GM21367 (cell line): ENCODE measurements around the gene RGS4.
"Not testable (repeated sequence)": the region's sequence is repeated elsewhere in the genome, so short reads cannot be mapped to it uniquely, and the experiment has no call there.

ENCODE experiments used
- ATAC-seq: cut with Tn5 transposase; IDR thresholded peaks from one replicate; pipeline ENCODE4 v1.9.1; 2021; ENCODE audit not compliant: unreplicated experiment

Gene RGS4

GRCh38 chr1:163066686-163067085 is 2.5 kb upstream of the RGS4 start:
- no peak for ATAC-seq

- no peak for ATAC-seq
These were observed 445 bp upstream of the RGS4 start for GRCh38 chr1:163068716-163069115.

- ATAC-seq = no peak
These were observed 605 bp downstream of the RGS4 start for GRCh38 chr1:163069655-163070277.

- no peak for ATAC-seq
These were observed 2.5 kb downstream of the RGS4 start for GRCh38 chr1:163071405-163072255.

GRCh38 chr1:163072658-163073057 is 3.5 kb downstream of the RGS4 start:
- no peak for ATAC-seq

- no peak for ATAC-seq
These were observed 4.8 kb downstream of the RGS4 start for GRCh38 chr1:163074004-163074403.

GRCh38 chr1:163074716-163075284 is 5.6 kb downstream of the RGS4 start:
- no peak for ATAC-seq

GRCh38 chr1:163076044-163076443 is 6.9 kb downstream of the RGS4 start:
- ATAC-seq = no peak

- no peak for ATAC-seq
These were observed 7.3 kb downstream of the RGS4 start for GRCh38 chr1:163076446-163076845.

- ATAC-seq = no peak
These were observed 8.0 kb downstream of the RGS4 start for GRCh38 chr1:163076981-163077761.

- ATAC-seq = no peak
These were observed 13.8 kb downstream of the RGS4 start for GRCh38 chr1:163082971-163083370.

- no peak for ATAC-seq
These were observed 14.5 kb downstream of the RGS4 start for GRCh38 chr1:163083690-163084089.

- no peak for ATAC-seq
These were observed 15.2 kb downstream of the RGS4 start for GRCh38 chr1:163084330-163084729.

- ATAC-seq = no peak
These were observed 16.1 kb downstream of the RGS4 start for GRCh38 chr1:163085041-163085903.

GRCh38 chr1:163085904-163086268 is 16.7 kb downstream of the RGS4 start:
- ATAC-seq = no peak

- not testable (repeated sequence) for ATAC-seq
These were observed 20.0 kb downstream of the RGS4 start for GRCh38 chr1:163089117-163089516.

GRCh38 chr1:163090321-163090945 is 21.3 kb downstream of the RGS4 start:
- no peak for ATAC-seq

GRCh38 chr1:163093169-163093568 is 24.0 kb downstream of the RGS4 start:
- no peak for ATAC-seq

GRCh38 chr1:163093579-163093978 is 24.4 kb downstream of the RGS4 start:
- ATAC-seq = no peak

- no peak for ATAC-seq
These were observed 25.0 kb downstream of the RGS4 start for GRCh38 chr1:163094182-163094581.
